Fibroblast of the aortic adventitia (primary cell): ENCODE data around the gene DEDD. TPM values are rescaled to one million over a fixed set of nuclear protein-coding genes. Genes with fewer than 3 reads are reported as not detected.

Experiments
- DNase-seq: peaks from one replicate; pipeline ENCODE4 v3.0.0-alpha.2; 2010; ENCODE audit warnings: low read depth
- H3K4me3 ChIP-seq: 2 replicates; pipeline ENCODE4 v1.5.1; 2011; ENCODE audit warnings: low read depth, mild to moderate bottlenecking, control low read depth, low read length, moderate library complexity
- CTCF ChIP-seq: IDR thresholded peaks from 2 replicates; pipeline ENCODE4 v1.5.1; 2011; ENCODE audit warnings: mild to moderate bottlenecking, low read length, control low read depth, inconsistent platforms; ENCODE audit not compliant: insufficient read depth
- total RNA-seq: library from RNA; depleted of rRNA; stranded (reverse); fragments of >200 nt; gene quantifications from 2 replicates; pipeline ENCODE4 v1.2.3, GENCODE V29; 2012; ENCODE audit warnings: low replicate concordance

The DEDD gene
- total RNA-seq, 1 donor = 25.8 TPM

DNA sequence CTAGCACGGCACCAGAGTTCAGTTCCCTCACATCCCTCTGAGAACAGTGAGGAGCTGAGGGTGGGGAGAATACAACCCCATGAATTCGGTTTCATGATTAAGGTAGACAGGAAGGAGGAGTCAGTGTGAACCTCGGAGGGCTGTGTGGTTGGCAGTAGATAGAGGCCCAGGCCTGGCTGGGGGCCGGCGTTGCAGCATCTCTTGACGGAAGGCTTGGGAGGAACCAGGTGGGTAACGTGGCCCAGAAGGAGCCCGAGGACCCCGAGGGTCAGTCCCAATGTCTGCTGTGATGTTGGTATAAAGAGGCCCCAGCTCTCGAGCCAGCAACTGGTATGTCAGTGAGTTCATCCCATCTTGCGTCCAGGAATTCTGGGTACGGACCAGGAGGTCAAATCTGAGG lies 39.2 kb upstream of the DEDD start:
- TF ChIP-seq CTCF = no peak

GRCh38 chr1:161171191-161171590 lies 38.7 kb upstream of the DEDD start:
- H3K4me3 ChIP-seq = no peak overlapping the region
- TF ChIP-seq CTCF = peak; percentile 26
- DNase-seq = no peak

More for the DNA sequence above, 39.2 kb upstream of the DEDD start:
- H3K4me3 ChIP-seq = no peak overlapping the region
- DNase-seq = no peak

DNA sequence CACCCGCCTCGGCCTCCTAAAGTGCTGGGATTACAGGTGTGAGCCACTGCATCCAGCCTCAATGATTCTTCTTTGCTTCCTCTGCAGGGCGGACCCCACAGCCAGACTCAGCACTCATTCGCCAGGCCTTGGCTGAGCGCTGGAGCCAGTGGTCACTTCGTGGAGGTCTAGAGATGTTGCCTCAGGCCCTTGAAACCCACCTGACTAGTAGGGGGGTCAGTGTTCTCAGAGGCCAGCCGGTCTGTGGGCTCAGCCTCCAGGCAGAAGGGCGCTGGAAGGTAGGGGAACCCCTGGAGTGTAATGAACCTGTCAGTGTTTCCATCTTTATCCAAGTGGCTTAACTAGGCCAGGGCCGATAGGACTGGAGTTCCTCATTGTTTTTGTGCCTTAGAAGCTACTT lies 36.4 kb upstream of the DEDD start:
- DNase-seq = no peak
- H3K4me3 ChIP-seq = no peak overlapping the region
- TF ChIP-seq CTCF = no peak

GRCh38 chr1:161166669-161167548 lies 34.4 kb upstream of the DEDD start:
- no peak for DNase-seq
- no peak for TF ChIP-seq CTCF
- H3K4me3 ChIP-seq = peak overlapping the region; percentile 91

DNA sequence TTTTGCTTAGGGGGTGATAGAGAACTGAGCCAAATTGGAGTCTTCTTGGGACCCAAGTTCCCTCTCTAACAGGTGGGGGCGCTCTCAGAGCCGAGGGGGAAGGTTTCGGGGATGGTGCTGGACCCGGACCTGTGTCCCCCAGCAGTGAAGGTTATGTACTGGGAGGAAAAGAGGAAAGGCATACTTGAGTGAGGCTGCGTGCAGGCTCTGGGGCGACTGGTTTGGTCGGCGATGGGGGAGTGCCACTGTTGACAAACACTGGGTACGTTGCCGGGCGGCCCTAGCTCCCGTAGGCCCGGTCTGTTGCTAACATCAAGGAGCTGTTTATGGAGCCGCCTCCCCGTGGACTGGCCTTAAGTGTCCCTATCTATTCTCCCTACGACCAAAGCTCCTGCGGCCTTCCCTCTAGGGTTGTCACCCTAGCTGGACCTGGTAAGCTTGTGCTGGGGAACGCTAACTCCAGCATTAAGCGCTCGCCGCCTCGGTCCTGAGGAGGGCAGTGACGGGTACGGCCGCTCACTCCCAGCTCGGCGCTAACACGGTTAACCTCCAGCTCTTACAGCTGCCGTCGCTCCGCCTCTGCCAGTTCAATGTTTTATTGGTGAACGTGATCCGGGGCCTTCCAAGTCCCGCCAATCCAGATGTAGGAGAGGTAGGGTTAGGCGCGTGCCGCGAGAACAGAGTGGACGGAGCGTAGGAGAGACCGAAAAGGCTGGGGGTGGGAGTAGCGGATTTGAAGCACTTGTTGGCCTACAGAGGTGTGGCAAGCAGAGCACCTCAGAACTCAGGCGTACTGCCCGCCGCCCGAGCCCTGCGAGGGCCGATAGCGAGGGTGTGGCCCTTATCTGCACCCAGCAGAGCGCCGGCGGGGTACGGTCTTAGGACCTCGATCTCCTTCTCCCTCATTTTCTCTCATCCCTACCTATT lies 33.5 kb upstream of the DEDD start, which contains the start of gene PPOX:
TSS of gene PPOX (plus strand) at position 685 of the 927 bp plus-strand sequence. CDS start 422 bp downstream, outside the sequence.
- DNase-seq = peak; percentile 97
- TF ChIP-seq CTCF = peak; percentile 60
- peak within 1 kb of the TSS; percentile 91 for H3K4me3 ChIP-seq

GRCh38 chr1:161164901-161165610 lies 32.6 kb upstream of the DEDD start:
- H3K4me3 ChIP-seq = peak overlapping the region; percentile 67
- no peak for DNase-seq
- TF ChIP-seq CTCF = no peak
